WTC11 (cell line): ENCODE measurements around the gene SLC29A3. TPM values are rescaled to one million over a fixed set of nuclear protein-coding genes. Genes with fewer than 3 reads are reported as not detected.

Source experiments
- ATAC-seq: fragments of 200-7000 bp; cut with Tn5 transposase; 2 replicates; pipeline ENCODE4 v1.10.0; 2021; ENCODE audit warnings: mild to moderate bottlenecking, moderate library complexity
- CTCF ChIA-PET: fragments of 300-600 bp; sonication (Branson Sonifier 250); formaldehyde crosslinking; loops from one replicate; lab custom pipeline; 2021; ENCODE audit warnings: antibody characterized with exemption; lab: Charles Lee
- POLR2A ChIA-PET: fragments of 350-600 bp; sonication (Branson Sonifier 250); formaldehyde crosslinking; loops from one replicate; lab custom pipeline; 2021; ENCODE audit warnings: antibody characterized with exemption; lab: Charles Lee
- DNase-seq: peaks from one replicate; pipeline ENCODE4 v3.0.0; 2021; ENCODE audit warnings: low spot score
- H3K27ac Mint-ChIP-seq: 2 replicates; pipeline ENCODE4 v1.8.0; 2021; ENCODE audit warnings: mixed read lengths
- H3K27me3 Mint-ChIP-seq: 2 replicates; pipeline ENCODE4 v1.8.0; 2021; ENCODE audit warnings: low read depth, mild to moderate bottlenecking, moderate library complexity, mixed read lengths
- H3K36me3 Mint-ChIP-seq: 2 replicates; pipeline ENCODE4 v1.8.0; 2021; ENCODE audit warnings: mixed read lengths
- H3K4me1 Mint-ChIP-seq: 2 replicates; pipeline ENCODE4 v1.8.0; 2022; ENCODE audit warnings: mixed read lengths
- H3K4me3 Mint-ChIP-seq: 2 replicates; pipeline ENCODE4 v1.8.0; 2021; ENCODE audit warnings: mild to moderate bottlenecking, moderate library complexity, mixed read lengths
- H3K9me3 Mint-ChIP-seq: 2 replicates; pipeline ENCODE4 v1.8.0; 2021; ENCODE audit warnings: mixed read lengths
- AFF4 ChIP-seq: sonication (generic); formaldehyde crosslinking; IDR thresholded peaks from 2 replicates; pipeline ENCODE4 v1.8.1; 2023; ENCODE audit warnings: mild to moderate bottlenecking, missing genetic modification reagents, borderline replicate concordance
- CREB1 ChIP-seq: sonication (generic); formaldehyde crosslinking; IDR thresholded peaks from 2 replicates; pipeline ENCODE4 v1.8.0; 2023; ENCODE audit warnings: mild to moderate bottlenecking, missing genetic modification reagents
- E2F5 ChIP-seq: sonication (generic); formaldehyde crosslinking; IDR thresholded peaks from 2 replicates; pipeline ENCODE4 v1.8.1; 2022; ENCODE audit warnings: mild to moderate bottlenecking, moderate library complexity, missing genetic modification reagents
- ESRRA ChIP-seq: sonication (generic); formaldehyde crosslinking; IDR thresholded peaks from 2 replicates; pipeline ENCODE4 v1.8.1; 2022; ENCODE audit warnings: mild to moderate bottlenecking, missing genetic modification reagents, borderline replicate concordance
- FOXK1 ChIP-seq: sonication (generic); formaldehyde crosslinking; IDR thresholded peaks from 2 replicates; pipeline ENCODE4 v1.8.0; 2022; ENCODE audit warnings: mild to moderate bottlenecking, moderate library complexity, missing genetic modification reagents
- GABPB1 ChIP-seq: sonication (generic); formaldehyde crosslinking; IDR thresholded peaks from 2 replicates; pipeline ENCODE4 v1.8.1; 2023; ENCODE audit warnings: mild to moderate bottlenecking, missing genetic modification reagents
- JAZF1 ChIP-seq: fragments of 250-450 bp; sonication (Bioruptor Pico); IDR thresholded peaks from 2 replicates; pipeline ENCODE4 v1.9.0; 2021; ENCODE audit warnings: moderate library complexity, mild to moderate bottlenecking, inconsistent platforms
- JUN ChIP-seq: sonication (generic); formaldehyde crosslinking; IDR thresholded peaks from 2 replicates; pipeline ENCODE4 v1.8.0; 2023; ENCODE audit warnings: mild to moderate bottlenecking, missing genetic modification reagents
- MAX ChIP-seq: sonication (generic); formaldehyde crosslinking; IDR thresholded peaks from 2 replicates; pipeline ENCODE4 v1.8.0; 2022; ENCODE audit warnings: mild to moderate bottlenecking, missing genetic modification reagents
- NFYB ChIP-seq: sonication (generic); formaldehyde crosslinking; conservative IDR thresholded peaks from 2 replicates; pipeline ENCODE4 v1.8.0; 2022; ENCODE audit warnings: low read depth, missing genetic modification reagents
- NR2C2 ChIP-seq: sonication (generic); formaldehyde crosslinking; IDR thresholded peaks from 2 replicates; pipeline ENCODE4 v1.8.0; 2022; ENCODE audit warnings: mild to moderate bottlenecking, missing genetic modification reagents
- NR3C1 ChIP-seq: sonication (generic); formaldehyde crosslinking; conservative IDR thresholded peaks from 2 replicates; pipeline ENCODE4 v1.8.1; 2023; ENCODE audit warnings: low read depth, mild to moderate bottlenecking, missing genetic modification reagents
- OVOL2 ChIP-seq: fragments of 250-450 bp; sonication (Bioruptor Pico); IDR thresholded peaks from 2 replicates; pipeline ENCODE4 v1.9.0; 2021; ENCODE audit warnings: mild to moderate bottlenecking, borderline replicate concordance
- PRRX2 ChIP-seq: fragments of 250-450 bp; sonication (Bioruptor Pico); IDR thresholded peaks from 2 replicates; pipeline ENCODE4 v1.8.0; 2021; ENCODE audit warnings: mild to moderate bottlenecking
- SMAD4 ChIP-seq: sonication (generic); formaldehyde crosslinking; IDR thresholded peaks from 2 replicates; pipeline ENCODE4 v1.8.0; 2022; ENCODE audit warnings: mild to moderate bottlenecking, missing genetic modification reagents
- STAT6 ChIP-seq: sonication (generic); formaldehyde crosslinking; conservative IDR thresholded peaks from 2 replicates; pipeline ENCODE4 v1.8.1; 2023; ENCODE audit warnings: mild to moderate bottlenecking, low read depth, missing genetic modification reagents, moderate library complexity
- ZMAT4 ChIP-seq: fragments of 250-450 bp; sonication (Bioruptor Pico); IDR thresholded peaks from 2 replicates; pipeline ENCODE4 v1.9.0; 2021; ENCODE audit warnings: mild to moderate bottlenecking
- ZNF317 ChIP-seq: sonication (generic); formaldehyde crosslinking; IDR thresholded peaks from 2 replicates; pipeline ENCODE4 v1.8.1; 2023; ENCODE audit warnings: low read depth, mild to moderate bottlenecking, moderate library complexity, missing genetic modification reagents, borderline replicate concordance
- ZNF396 ChIP-seq: fragments of 250-450 bp; sonication (Bioruptor Pico); IDR thresholded peaks from 2 replicates; pipeline ENCODE4 v1.8.0; 2021; ENCODE audit warnings: mild to moderate bottlenecking, moderate library complexity, borderline replicate concordance
- ZNF512 ChIP-seq: sonication (generic); formaldehyde crosslinking; IDR thresholded peaks from 2 replicates; pipeline ENCODE4 v1.8.1; 2022; ENCODE audit warnings: missing genetic modification reagents, borderline replicate concordance
- total RNA-seq: library from RNA; stranded (reverse); gene quantifications from 3 replicates; pipeline ENCODE4 v1.2.3, GENCODE V29; 2021

The SLC29A3 gene
- total RNA-seq, 1 experiment from 2014 or later = 9.2 TPM

GRCh38 chr10:71344993-71345480, 26.0 kb downstream of the SLC29A3 start:
- no peaks in the 10 kb centered on the region for H3K9me3 Mint-ChIP-seq
- no peaks in the 10 kb centered on the region; the same call in 1 of the 2 replicates for H3K36me3 Mint-ChIP-seq
- no peaks in the 10 kb centered on the region; the same call in 1 of the 2 replicates for H3K27me3 Mint-ChIP-seq
- TF ChIP-seq JAZF1 (no peak), ZNF512 (CRISPR knock-in tag) (no peak), MAX (CRISPR knock-in tag) (peak; percentile 39; the same call in 1 of the 2 replicates)
- TF ChIP-seq, all 79 proteins: peak for 1
- ATAC-seq (peak; percentile 8; the same call in 1 of the 2 replicates), DNase-seq (no peak)
- ChIA-PET POLR2A (interaction anchor here (1.6 kb wide), 1 partner anchor 10 kb away, joined by 7 read pairs; no protein-coding TSS in a partner anchor), CTCF (interaction anchor here (0.8 to 7.8 kb wide), 15 partner anchors 10 to 551 kb away, joined by 3 to 54 read pairs (median 6); partner anchors contain the start of genes CDH23 and SLC29A3)
- Mint-ChIP-seq H3K27ac (peak overlapping the region; percentile 89), H3K4me3 (peak overlapping the region; percentile 38), H3K4me1 (peaks cover 73% of the 10 kb centered on the region)

- Mint-ChIP-seq H3K27me3 (no peaks in the 10 kb centered on the region; the same call in 1 of the 2 replicates), H3K27ac (peak overlapping the region; percentile 89; the same call in 1 of the 2 replicates), H3K36me3 (no peaks in the 10 kb centered on the region), H3K4me1 (peaks cover 72% of the 10 kb centered on the region), H3K9me3 (no peaks in the 10 kb centered on the region), H3K4me3 (no peak overlapping the region)
- no peak for DNase-seq
- CTCF ChIA-PET = interaction anchor here (1.2 to 7.8 kb wide), 4 partner anchors 26 to 551 kb away, joined by 3 to 54 read pairs (median 10); partner anchors contain the start of gene SLC29A3
- no peak for TF ChIP-seq ZNF317 (CRISPR knock-in tag)
- no peak for TF ChIP-seq OVOL2 (CRISPR knock-in tag)
- no peak for TF ChIP-seq ZNF396 (CRISPR knock-in tag)
- no peak for TF ChIP-seq NFYB (CRISPR knock-in tag)
- no peak for TF ChIP-seq ZNF512 (CRISPR knock-in tag)
- no peak for TF ChIP-seq ESRRA (CRISPR knock-in tag)
- TF ChIP-seq FOXK1 (CRISPR knock-in tag) = no peak
- no peak for TF ChIP-seq JUN (CRISPR knock-in tag)
- TF ChIP-seq NR2C2 = no peak
- no peak for TF ChIP-seq GABPB1 (CRISPR knock-in tag)
- TF ChIP-seq ZMAT4 (CRISPR knock-in tag) = no peak
- ATAC-seq = no peak
- POLR2A ChIA-PET = no interaction called here
Measured at GRCh38 chr10:71345694-71346093, 26.6 kb downstream of the SLC29A3 start.

- Mint-ChIP-seq H3K9me3 (no peaks in the 10 kb centered on the region), H3K4me3 (no peak overlapping the region), H3K36me3 (no peaks in the 10 kb centered on the region), H3K27ac (no peak overlapping the region), H3K4me1 (peaks cover 74% of the 10 kb centered on the region), H3K27me3 (no peaks in the 10 kb centered on the region; the same call in 1 of the 2 replicates)
- ATAC-seq = no peak
- DNase-seq = no peak
- POLR2A ChIA-PET = no interaction called here
- CTCF ChIA-PET = interaction anchor here (2.1 kb wide), 1 partner anchor 27 kb away, joined by 10 read pairs; the partner anchor contains the start of gene SLC29A3
- TF ChIP-seq STAT6 (CRISPR knock-in tag) (no peak), NR3C1 (no peak), CREB1 (no peak), NR2C2 (no peak), SMAD4 (CRISPR knock-in tag) (no peak), PRRX2 (no peak), AFF4 (CRISPR knock-in tag) (no peak), E2F5 (CRISPR knock-in tag) (no peak)
Measured at GRCh38 chr10:71346731-71347130, 27.7 kb downstream of the SLC29A3 start.
